Activated T-helper 1 cell treated with anti-CD3 and anti-CD28 coated beads, Interleukin-12 subunit alpha, Interleukin-12 subunit beta, Interleukin-2, Interleukin-4 antibody, amounts not matched to agents 30 ng/mL and 10 ng/mL and 1 ng/mL, durations not matched to agents 14 hours and 24 hours and 36 hours (primary cell): ENCODE data around the gene TXLNB. TPM values are rescaled to one million over a fixed set of nuclear protein-coding genes. Genes with fewer than 3 reads are reported as not detected.

ENCODE experiments used
- DNase-seq: peaks from one replicate; pipeline ENCODE4 v3.0.0; 2021; ENCODE audit warnings: low spot score
- H3K27ac Mint-ChIP-seq: one replicate; pipeline ENCODE4 v1.8.0; 2021; ENCODE audit warnings: mild to moderate bottlenecking, mixed read lengths
- H3K27me3 Mint-ChIP-seq: one replicate; pipeline ENCODE4 v1.8.0; 2022; ENCODE audit warnings: mild to moderate bottlenecking, moderate library complexity, mixed read lengths; ENCODE audit not compliant: insufficient read depth
- H3K36me3 Mint-ChIP-seq: one replicate; pipeline ENCODE4 v1.8.0; 2021; ENCODE audit warnings: low read depth, mixed read lengths
- H3K4me1 Mint-ChIP-seq: one replicate; pipeline ENCODE4 v1.8.0; 2021; ENCODE audit warnings: low read depth, mixed read lengths
- H3K4me3 Mint-ChIP-seq: one replicate; pipeline ENCODE4 v1.8.0; 2021; ENCODE audit warnings: mild to moderate bottlenecking, moderate library complexity, mixed read lengths
- H3K9me3 Mint-ChIP-seq: one replicate; pipeline ENCODE4 v1.8.0; 2021; ENCODE audit warnings: mixed read lengths
- intact Hi-C: fragments of 100-400 bp; cut with micrococcal nuclease; formaldehyde crosslinking; loops from one replicate; pipeline ENCODE4 v1.15.1; 2024
- total RNA-seq: library from RNA; stranded (reverse); gene quantifications from 2 replicates; pipeline ENCODE4 v1.2.3, GENCODE V29; 2022

Gene TXLNB
- total RNA-seq, result 0.08 TPM in 1 of 2 replicates, not detected in the other

GRCh38 chr6:139291813-139292619 lies at the start of gene TXLNB:
TSS of gene TXLNB (minus strand) at chr6:139291998. CDS start at chr6:139288899, 3,099 bp downstream.
- Mint-ChIP-seq H3K4me3 (peak within 1 kb of the TSS; percentile 73), H3K27me3 (peaks cover 2% of the 10 kb centered on the region), H3K4me1 (peaks cover 84% of the 10 kb centered on the region), H3K27ac (peak within 1 kb of the TSS; percentile 98), H3K36me3 (peaks cover 13% of the 10 kb centered on the region), H3K9me3 (peaks cover 13% of the 10 kb centered on the region)
- intact Hi-C loops, result loop anchor here (1.0 to 10.0 kb wide), 17 partner anchors 13 to 1615 kb away; partner anchors contain the start of genes ABRACL and CITED2
- DNase-seq, result peak; percentile 80

DNA sequence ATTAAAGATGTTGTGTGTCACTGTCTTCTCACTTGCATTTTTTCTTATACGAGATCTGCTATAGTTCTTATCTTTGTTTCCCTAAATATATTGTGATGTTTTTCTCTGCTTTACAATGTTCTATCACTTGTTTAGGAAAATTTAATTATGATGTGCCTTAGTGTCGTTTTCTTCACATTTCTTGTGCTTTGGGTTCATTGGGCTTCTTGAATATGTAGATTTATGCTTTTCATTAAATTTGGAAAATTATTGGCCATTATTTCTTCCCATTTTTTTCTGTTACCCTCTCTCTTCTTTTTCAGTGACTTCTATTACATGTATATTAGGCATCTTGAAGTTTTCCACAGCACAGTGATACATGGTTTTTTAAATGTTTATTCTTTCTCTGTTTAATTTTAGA lies 49.3 kb upstream of the TXLNB start:
- H3K4me3 Mint-ChIP-seq, result no peak overlapping the region
- no peak for DNase-seq

GRCh38 chr6:139338795-139339194 lies 47.0 kb upstream of the TXLNB start:
- H3K9me3 Mint-ChIP-seq, result no peaks in the 10 kb centered on the region

More for the DNA sequence above, 49.3 kb upstream of the TXLNB start:
- H3K27ac Mint-ChIP-seq, result no peak overlapping the region
- H3K9me3 Mint-ChIP-seq, result no peaks in the 10 kb centered on the region
- H3K4me1 Mint-ChIP-seq, result peaks cover 12% of the 10 kb centered on the region
- intact Hi-C loops, result no loop called here
- peaks cover 3% of the 10 kb centered on the region for H3K36me3 Mint-ChIP-seq
- H3K27me3 Mint-ChIP-seq, result no peaks in the 10 kb centered on the region

GRCh38 chr6:139337830-139338229 lies 46.0 kb upstream of the TXLNB start:
- Mint-ChIP-seq H3K4me1 (peaks cover 5% of the 10 kb centered on the region), H3K4me3 (no peak overlapping the region), H3K36me3 (peaks cover 4% of the 10 kb centered on the region), H3K9me3 (peaks cover 3% of the 10 kb centered on the region), H3K27me3 (no peaks in the 10 kb centered on the region), H3K27ac (no peak overlapping the region)
- DNase-seq, result no peak
- intact Hi-C loops, result no loop called here

More at GRCh38 chr6:139338795-139339194, 47.0 kb upstream of the TXLNB start:
- Mint-ChIP-seq H3K4me3 (no peak overlapping the region), H3K4me1 (peaks cover 12% of the 10 kb centered on the region), H3K27ac (no peak overlapping the region), H3K27me3 (no peaks in the 10 kb centered on the region), H3K36me3 (peaks cover 3% of the 10 kb centered on the region)
- intact Hi-C loops, result no loop called here
- DNase-seq, result no peak

DNA sequence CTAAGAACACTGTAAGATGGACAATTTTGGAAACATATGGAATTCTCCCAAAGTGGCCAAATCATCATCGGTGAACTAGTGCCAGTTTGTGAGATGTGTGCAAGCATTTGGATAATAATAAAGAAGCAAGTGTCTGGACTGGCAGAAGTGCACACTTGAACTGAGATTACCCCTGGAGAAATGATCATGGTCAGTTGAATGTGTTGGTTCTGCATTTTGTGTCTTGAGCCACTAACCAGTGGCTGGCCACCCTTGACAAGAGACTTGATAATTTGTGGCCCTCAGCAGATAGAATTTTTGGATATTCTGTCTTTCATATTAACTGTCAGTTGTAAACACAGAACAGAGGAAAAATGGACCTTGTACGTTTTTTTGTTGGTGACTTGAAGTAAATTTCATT lies 45.2 kb upstream of the TXLNB start:
- no peak for DNase-seq
- no peak overlapping the region for H3K27ac Mint-ChIP-seq
- H3K4me3 Mint-ChIP-seq, result no peak overlapping the region
- intact Hi-C loops, result no loop called here
- H3K36me3 Mint-ChIP-seq, result peaks cover 4% of the 10 kb centered on the region
- no peaks in the 10 kb centered on the region for H3K27me3 Mint-ChIP-seq
- peaks cover 3% of the 10 kb centered on the region for H3K9me3 Mint-ChIP-seq
- no peaks in the 10 kb centered on the region for H3K4me1 Mint-ChIP-seq

DNA sequence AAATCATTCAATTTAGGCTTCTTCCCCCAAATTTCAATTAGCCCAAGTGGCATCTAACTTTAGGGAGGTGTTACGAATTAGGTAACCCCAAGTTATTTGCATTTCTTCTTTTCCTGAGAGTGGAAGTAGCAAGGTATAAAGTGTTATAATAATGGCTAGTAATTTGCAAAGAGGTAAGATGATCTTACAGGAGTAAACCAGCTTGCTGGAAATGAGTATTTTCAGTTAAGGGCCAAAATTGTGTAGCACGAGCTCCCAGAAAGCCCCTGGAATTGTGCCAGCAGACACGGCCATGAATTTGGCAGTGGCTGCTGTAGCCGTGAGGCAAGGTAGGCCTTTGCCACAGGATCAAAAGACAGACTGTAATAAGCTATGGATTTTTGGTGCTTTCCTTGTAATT lies 44.7 kb upstream of the TXLNB start:
- no peaks in the 10 kb centered on the region for H3K27me3 Mint-ChIP-seq
- H3K4me1 Mint-ChIP-seq, result no peaks in the 10 kb centered on the region
- H3K9me3 Mint-ChIP-seq, result peaks cover 3% of the 10 kb centered on the region
- no peak overlapping the region for H3K4me3 Mint-ChIP-seq
- no peak overlapping the region for H3K27ac Mint-ChIP-seq
- no peak for DNase-seq
- H3K36me3 Mint-ChIP-seq, result peaks cover 4% of the 10 kb centered on the region
- intact Hi-C loops, result no loop called here

DNA sequence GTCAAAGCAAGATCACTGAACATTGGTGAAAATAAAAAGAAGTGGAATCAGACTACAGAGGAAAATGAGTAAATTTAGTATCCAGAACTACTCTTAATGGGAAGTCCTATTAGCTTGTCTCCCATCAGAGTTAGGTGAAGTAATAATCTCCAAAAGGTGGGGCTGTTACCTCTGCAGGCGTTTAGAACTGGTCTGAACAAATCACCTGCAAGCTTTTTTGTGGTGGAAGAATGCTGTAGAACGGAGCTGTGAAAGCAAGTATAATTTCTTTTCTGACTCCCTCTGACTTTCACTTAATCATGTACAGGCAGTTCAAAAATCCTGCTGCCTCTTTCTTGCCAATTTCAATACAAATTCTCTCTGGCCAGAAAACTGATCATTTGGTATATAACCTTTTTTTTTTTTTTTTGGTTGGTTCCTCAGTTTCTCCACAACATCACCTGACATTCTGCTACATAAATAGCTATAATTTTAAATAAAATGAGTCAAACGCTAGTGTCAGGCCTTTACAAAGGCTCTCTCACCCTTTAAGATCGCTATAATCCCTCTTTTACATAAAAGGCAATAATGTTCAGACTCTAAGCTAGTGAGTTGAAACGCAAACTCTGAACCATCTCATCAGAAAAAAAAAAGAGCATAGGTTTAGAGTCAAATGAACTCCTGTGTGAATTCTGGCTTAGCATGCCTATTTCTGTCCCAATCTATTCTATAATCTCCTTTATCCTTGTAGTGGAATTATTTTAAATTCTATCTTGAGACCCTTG lies 43.8 kb upstream of the TXLNB start:
- no peak for DNase-seq
- Mint-ChIP-seq H3K4me1 (no peaks in the 10 kb centered on the region), H3K27me3 (no peaks in the 10 kb centered on the region), H3K4me3 (no peak overlapping the region), H3K36me3 (peaks cover 1% of the 10 kb centered on the region), H3K9me3 (peaks cover 3% of the 10 kb centered on the region), H3K27ac (no peak overlapping the region)
- intact Hi-C loops, result no loop called here

- intact Hi-C loops, result no loop called here
- Mint-ChIP-seq H3K4me3 (no peak overlapping the region), H3K27me3 (no peaks in the 10 kb centered on the region), H3K4me1 (no peaks in the 10 kb centered on the region), H3K9me3 (peaks cover 3% of the 10 kb centered on the region), H3K27ac (no peak overlapping the region), H3K36me3 (peaks cover 1% of the 10 kb centered on the region)
- DNase-seq, result no peak
These were observed 43.1 kb upstream of the TXLNB start for GRCh38 chr6:139334806-139335446.

- intact Hi-C loops, result no loop called here
- Mint-ChIP-seq H3K9me3 (peaks cover 10% of the 10 kb centered on the region), H3K27me3 (no peaks in the 10 kb centered on the region), H3K27ac (no peak overlapping the region), H3K36me3 (peaks cover 7% of the 10 kb centered on the region), H3K4me3 (no peak overlapping the region), H3K4me1 (peaks cover 5% of the 10 kb centered on the region)
- DNase-seq, result no peak
These were observed 39.2 kb upstream of the TXLNB start for GRCh38 chr6:139330826-139331500.

GRCh38 chr6:139330306-139330705 lies 38.5 kb upstream of the TXLNB start:
- Mint-ChIP-seq H3K36me3 (peaks cover 8% of the 10 kb centered on the region), H3K27me3 (no peaks in the 10 kb centered on the region), H3K9me3 (peaks cover 10% of the 10 kb centered on the region), H3K4me1 (peaks cover 9% of the 10 kb centered on the region), H3K4me3 (no peak overlapping the region), H3K27ac (no peak overlapping the region)
- no peak for DNase-seq
- intact Hi-C loops, result no loop called here

GRCh38 chr6:139329224-139329623 lies 37.4 kb upstream of the TXLNB start:
- Mint-ChIP-seq H3K4me1 (peaks cover 11% of the 10 kb centered on the region), H3K9me3 (peaks cover 10% of the 10 kb centered on the region), H3K36me3 (peaks cover 8% of the 10 kb centered on the region), H3K27me3 (no peaks in the 10 kb centered on the region), H3K27ac (no peak overlapping the region), H3K4me3 (no peak overlapping the region)
- intact Hi-C loops, result no loop called here
- no peak for DNase-seq

DNA sequence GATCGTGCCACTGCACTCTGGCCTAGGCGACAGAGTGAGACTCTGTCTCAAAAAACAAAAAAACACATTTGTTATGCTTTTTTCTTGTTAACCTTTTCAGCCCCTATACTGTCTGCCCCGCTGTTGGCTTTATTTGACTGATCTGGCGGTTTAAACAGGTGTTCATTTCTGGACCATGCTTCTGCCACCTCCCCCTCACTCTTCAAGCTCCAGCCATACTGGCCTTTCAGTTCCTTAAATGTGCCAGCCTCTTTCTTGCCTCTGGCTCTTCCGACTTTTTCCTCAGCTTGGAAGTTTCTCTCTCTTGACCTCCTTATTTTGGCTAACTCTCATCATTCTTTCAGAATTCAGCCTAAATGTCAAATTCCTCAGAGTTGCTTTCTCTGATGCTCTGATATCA lies 35.2 kb upstream of the TXLNB start:
- Mint-ChIP-seq H3K4me1 (peaks cover 31% of the 10 kb centered on the region), H3K27me3 (no peaks in the 10 kb centered on the region)
- intact Hi-C loops, result no loop called here

More for the DNA sequence above, 35.2 kb upstream of the TXLNB start:
- H3K36me3 Mint-ChIP-seq, result peaks cover 17% of the 10 kb centered on the region
- no peak for DNase-seq
- no peak overlapping the region for H3K27ac Mint-ChIP-seq
- H3K9me3 Mint-ChIP-seq, result peaks cover 23% of the 10 kb centered on the region
- no peak overlapping the region for H3K4me3 Mint-ChIP-seq
